Suprapubic skin (tissue), 4 donors: ENCODE measurements around the gene PDE4D.

Experiments used
- POLR2A ChIP-seq, 2 donors: fragments of 450-650 bp; IDR thresholded peaks; one replicate each; pipeline ENCODE4 v1.6.1; 2017; ENCODE audit warnings: antibody characterized with exemption in 2 of 2, mild to moderate bottlenecking in 2 of 2, moderate library complexity in 2 of 2
- POLR2AphosphoS5 ChIP-seq, 3 donors: sonication (generic); formaldehyde crosslinking; IDR thresholded peaks; one replicate each; pipeline ENCODE4 v1.6.1; 2017; ENCODE audit warnings: antibody characterized with exemption in 3 of 3
- TF ChIP-seq, protein P1 (sequence below), 2 donors: fragments of 200-600 bp in 1 of 2; fragments of 450-650 bp in 1 of 2; sonication (generic) in 1 of 2; IDR thresholded peaks; one replicate each; pipeline ENCODE4 v1.5.1; 2016 to 2019; ENCODE audit warnings: antibody characterized with exemption in 2 of 2, mild to moderate bottlenecking in 1 of 2, moderate library complexity in 1 of 2

DNA sequence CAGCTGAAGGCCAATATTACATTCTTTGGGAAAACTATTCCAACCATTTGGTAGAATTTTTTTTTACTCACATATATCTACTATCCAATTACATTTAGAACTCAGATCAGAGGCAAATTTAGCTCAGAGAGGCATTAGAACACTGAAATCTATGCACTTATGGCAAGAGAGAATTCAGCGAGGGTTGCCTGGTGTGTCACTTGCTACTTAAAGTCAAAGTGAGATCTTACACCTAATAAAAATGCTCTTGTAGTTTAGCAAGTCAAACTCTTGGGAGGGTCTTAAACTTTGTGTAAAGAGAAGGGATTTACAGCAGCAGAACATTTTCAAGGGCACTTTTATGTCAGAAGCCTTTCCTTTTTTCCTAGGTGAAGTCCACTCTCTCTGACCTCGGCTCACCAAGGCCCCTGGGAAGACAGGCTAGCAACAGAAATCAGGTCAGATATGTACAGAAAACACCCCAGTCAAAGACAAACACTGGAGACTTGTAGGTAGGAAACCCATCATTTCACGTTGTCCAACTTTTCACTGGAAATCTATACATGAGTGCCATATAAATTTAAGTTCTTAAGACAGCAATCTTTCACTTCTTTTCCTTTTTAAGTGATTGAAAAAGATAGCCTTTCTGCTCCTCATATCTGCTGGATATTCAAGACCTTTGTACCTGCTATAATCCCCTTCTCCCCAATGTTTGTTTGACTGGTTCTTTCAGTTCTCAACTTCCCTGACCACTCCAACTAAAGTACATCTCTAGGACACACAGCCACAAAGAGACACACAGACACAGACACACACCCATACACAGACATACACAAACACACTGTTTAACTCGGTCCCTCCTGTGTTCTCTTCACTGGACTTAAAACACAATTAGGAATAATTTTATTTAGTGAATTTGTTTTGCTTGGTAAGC lies 635.8 kb downstream of the PDE4D start:
- TF ChIP-seq, protein P1, sequence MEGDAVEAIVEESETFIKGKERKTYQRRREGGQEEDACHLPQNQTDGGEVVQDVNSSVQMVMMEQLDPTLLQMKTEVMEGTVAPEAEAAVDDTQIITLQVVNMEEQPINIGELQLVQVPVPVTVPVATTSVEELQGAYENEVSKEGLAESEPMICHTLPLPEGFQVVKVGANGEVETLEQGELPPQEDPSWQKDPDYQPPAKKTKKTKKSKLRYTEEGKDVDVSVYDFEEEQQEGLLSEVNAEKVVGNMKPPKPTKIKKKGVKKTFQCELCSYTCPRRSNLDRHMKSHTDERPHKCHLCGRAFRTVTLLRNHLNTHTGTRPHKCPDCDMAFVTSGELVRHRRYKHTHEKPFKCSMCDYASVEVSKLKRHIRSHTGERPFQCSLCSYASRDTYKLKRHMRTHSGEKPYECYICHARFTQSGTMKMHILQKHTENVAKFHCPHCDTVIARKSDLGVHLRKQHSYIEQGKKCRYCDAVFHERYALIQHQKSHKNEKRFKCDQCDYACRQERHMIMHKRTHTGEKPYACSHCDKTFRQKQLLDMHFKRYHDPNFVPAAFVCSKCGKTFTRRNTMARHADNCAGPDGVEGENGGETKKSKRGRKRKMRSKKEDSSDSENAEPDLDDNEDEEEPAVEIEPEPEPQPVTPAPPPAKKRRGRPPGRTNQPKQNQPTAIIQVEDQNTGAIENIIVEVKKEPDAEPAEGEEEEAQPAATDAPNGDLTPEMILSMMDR (IDR thresholded peaks at IDR 0.05): no peak
- TF ChIP-seq POLR2AphosphoS5 (IDR thresholded peaks at IDR 0.05) (no peak), POLR2A (IDR thresholded peaks at IDR 0.05) (no peak)
